Transverse colon (tissue), 4 donors: ENCODE data around the gene RAE1.

Source experiments
- CTCF ChIP-seq, 5 experiments: fragments of 200-600 bp in 3 of 5; fragments of 450-650 bp in 2 of 5; sonication (generic) in 3 of 5; IDR thresholded peaks; 1 replicate in 2 of 5; 2 replicates in 3 of 5; pipeline ENCODE4 v1.5.1; 2016 to 2017; ENCODE audit warnings: antibody characterized with exemption in 5 of 5, inconsistent platforms in 3 of 5, mild to moderate bottlenecking in 2 of 5, moderate library complexity in 1 of 5
- POLR2AphosphoS5 ChIP-seq, 3 donors: sonication (generic); formaldehyde crosslinking; IDR thresholded peaks; one replicate each; pipeline ENCODE4 v1.6.1; 2016; ENCODE audit warnings: antibody characterized with exemption in 3 of 3

- TF ChIP-seq CTCF (IDR thresholded peaks at IDR 0.05) (no peak), POLR2AphosphoS5 (IDR thresholded peaks at IDR 0.05) (no peak)
Observed at GRCh38 chr20:57387463-57387862, 36.4 kb downstream of the RAE1 start.
